Mesendoderm (in vitro differentiated cells): ENCODE data around the gene RILPL2.

ENCODE experiments used
- DNase-seq: peaks from one replicate; pipeline ENCODE4 v3.0.0; 2013
- H2AK5ac ChIP-seq: 2 replicates; pipeline ENCODE4 v1.6.1; 2013; ENCODE audit warnings: low read length, inconsistent platforms
- H2BK120ac ChIP-seq: 2 replicates; pipeline ENCODE4 v1.6.1; 2013; ENCODE audit warnings: low read depth, mild to moderate bottlenecking, low read length, moderate library complexity, mixed read lengths
- H2BK15ac ChIP-seq: replicated peaks from 2 replicates; pipeline ENCODE4 v1.6.1; 2013; ENCODE audit warnings: low read depth, mild to moderate bottlenecking, moderate library complexity
- H2BK5ac ChIP-seq: 2 replicates; pipeline ENCODE4 v1.6.1; 2013; ENCODE audit warnings: low read length, inconsistent platforms
- H3K18ac ChIP-seq: 2 replicates; pipeline ENCODE4 v1.6.1; 2013; ENCODE audit warnings: mild to moderate bottlenecking, low read length, mixed read lengths
- H3K23ac ChIP-seq: one replicate; pipeline ENCODE4 v1.6.1; 2013; ENCODE audit warnings: low read length
- H3K27ac ChIP-seq: 2 replicates; pipeline ENCODE4 v1.5.1; 2013; ENCODE audit warnings: low read depth, mild to moderate bottlenecking, inconsistent platforms, low read length, moderate library complexity
- H3K27me3 ChIP-seq: 2 replicates; pipeline ENCODE4 v1.6.1; 2013; ENCODE audit warnings: low read length, control low read depth, mild to moderate bottlenecking, inconsistent platforms; ENCODE audit not compliant: insufficient read depth, poor library complexity
- H3K36me3 ChIP-seq: 2 replicates; pipeline ENCODE4 v1.6.1; 2013; ENCODE audit warnings: low read length, inconsistent platforms; ENCODE audit not compliant: control insufficient read depth, insufficient read depth
- H3K4ac ChIP-seq: one replicate; pipeline ENCODE4 v1.6.1; 2013; ENCODE audit warnings: low read depth, mild to moderate bottlenecking, low read length, moderate library complexity
- H3K4me1 ChIP-seq: 2 replicates; pipeline ENCODE4 v1.6.1; 2013; ENCODE audit warnings: low read depth, low read length, inconsistent platforms; ENCODE audit not compliant: control insufficient read depth
- H3K4me2 ChIP-seq: 2 replicates; pipeline ENCODE4 v1.6.1; 2013; ENCODE audit warnings: low read length
- H3K4me3 ChIP-seq: 2 replicates; pipeline ENCODE4 v1.5.1; 2013; ENCODE audit warnings: mild to moderate bottlenecking, low read length
- H3K56ac ChIP-seq: one replicate; pipeline ENCODE4 v1.6.1; 2013; ENCODE audit warnings: low read length
- H3K79me1 ChIP-seq: 2 replicates; pipeline ENCODE4 v1.6.1; 2013; ENCODE audit warnings: low read length, inconsistent platforms
- H3K79me2 ChIP-seq: 2 replicates; pipeline ENCODE4 v1.6.1; 2013; ENCODE audit warnings: mild to moderate bottlenecking, low read length; ENCODE audit not compliant: control insufficient read depth, insufficient read depth
- H3K9ac ChIP-seq: 2 replicates; pipeline ENCODE4 v1.6.1; 2013; ENCODE audit warnings: low read length, inconsistent platforms
- H4K5ac ChIP-seq: one replicate; pipeline ENCODE4 v1.6.1; 2013; ENCODE audit warnings: low read length
- H4K8ac ChIP-seq: one replicate; pipeline ENCODE4 v1.6.1; 2013; ENCODE audit warnings: low read depth, mild to moderate bottlenecking, control low read depth, low read length, moderate library complexity
- WGBS: extraction: QIAGEN DNeasy Blood & Tissue Kit; methylation state at CpG from one replicate; pipeline ENCODE4 v1.1.7; 2013; ENCODE audit warnings: low lambda C conversion rate, missing lambda C conversion rate; ENCODE audit not compliant: insufficient coverage; ENCODE audit errors: extremely low coverage; 5-methylcytosine and 5-hydroxymethylcytosine counted together

The RILPL2 gene

GRCh38 chr12:123367511-123367910 is 69.0 kb downstream of the RILPL2 start:
- H3K4ac ChIP-seq: no peak overlapping the region
- H3K23ac ChIP-seq: no peak overlapping the region
- H3K79me2 ChIP-seq: peaks cover 21% of the 10 kb centered on the region
- no CpG with 5 or more reads among the region's 4 CpGs for WGBS
- H3K27ac ChIP-seq: no peak overlapping the region
- H3K9ac ChIP-seq: no peak overlapping the region
- no peaks in the 10 kb centered on the region for H3K27me3 ChIP-seq
- no peak overlapping the region for H2BK5ac ChIP-seq
- no peak overlapping the region for H2BK120ac ChIP-seq
- H3K18ac ChIP-seq: no peak overlapping the region
- no peak overlapping the region for H4K5ac ChIP-seq
- no peaks in the 10 kb centered on the region for H3K36me3 ChIP-seq
- H3K4me3 ChIP-seq: no peak overlapping the region
- no peak overlapping the region for H2AK5ac ChIP-seq
- H3K79me1 ChIP-seq: peaks cover 2% of the 10 kb centered on the region
- H4K8ac ChIP-seq: no peak overlapping the region
- H3K4me1 ChIP-seq: peaks cover 2% of the 10 kb centered on the region
- H3K4me2 ChIP-seq: no peak overlapping the region
- DNase-seq: no peak
- no peak overlapping the region for H3K56ac ChIP-seq
- no peak overlapping the region for H2BK15ac ChIP-seq
